ENCODE measurements around the gene TTLL8. TPM values are rescaled to one million over a fixed set of nuclear protein-coding genes. Genes with fewer than 3 reads are reported as not detected.

Gene TTLL8
- total RNA-seq, 6 experiments from 2014 or later, result not detected

DNA sequence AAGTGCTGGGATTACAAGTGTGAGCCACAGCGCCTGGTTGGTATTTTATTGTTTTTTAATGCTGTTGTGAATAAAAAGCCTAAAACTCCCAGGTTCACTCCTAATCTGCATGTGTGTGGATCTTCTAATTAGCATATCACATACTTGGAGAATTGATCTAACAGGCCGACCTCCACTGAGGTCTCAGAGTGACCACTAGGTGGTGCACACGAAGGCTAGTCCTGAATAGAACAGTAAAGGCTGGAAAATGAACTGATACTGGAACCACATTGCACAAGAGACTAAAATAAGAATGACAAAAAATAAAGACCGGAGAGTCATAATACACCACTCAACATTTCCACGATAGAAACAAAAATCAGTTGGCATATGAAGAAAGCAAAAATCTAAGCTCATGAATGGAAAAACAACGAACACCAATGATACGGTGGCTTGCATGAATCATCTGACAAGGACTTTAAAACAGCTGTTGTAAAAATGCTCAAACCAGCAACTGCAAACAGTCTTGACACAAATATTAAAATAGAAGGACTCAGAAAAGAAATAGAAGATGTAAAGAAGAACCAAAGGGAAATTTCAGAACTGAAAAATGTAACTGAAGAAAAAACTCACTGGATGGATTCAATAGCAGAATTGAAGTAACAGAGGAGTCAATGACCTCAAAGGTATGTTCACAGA is 78.4 kb downstream of the TTLL8 start:
- Histone ChIP-seq H3K27ac (no peak overlapping the region), H3K4me3 (no peak overlapping the region), H3K4me1 (peaks cover 0 to 7% (median 0%) of the 10 kb centered on the region in 4 donors), H3K36me3 (no peaks in the 10 kb centered on the region), H3K27me3 (peaks cover 0 to 12% of the 10 kb centered on the region in 2 donors), H3K9me3 (no peaks in the 10 kb centered on the region)
- intact Hi-C loops (cut with DNase I), result no loop called here
- DNase-seq (peak in 1 of 3 donors; percentile 44), ATAC-seq (peak; percentile 78 to 86 (median 82))
- no peak for TF ChIP-seq POLR2A (IDR thresholded peaks at IDR 0.05)
- TF ChIP-seq, protein P1, sequence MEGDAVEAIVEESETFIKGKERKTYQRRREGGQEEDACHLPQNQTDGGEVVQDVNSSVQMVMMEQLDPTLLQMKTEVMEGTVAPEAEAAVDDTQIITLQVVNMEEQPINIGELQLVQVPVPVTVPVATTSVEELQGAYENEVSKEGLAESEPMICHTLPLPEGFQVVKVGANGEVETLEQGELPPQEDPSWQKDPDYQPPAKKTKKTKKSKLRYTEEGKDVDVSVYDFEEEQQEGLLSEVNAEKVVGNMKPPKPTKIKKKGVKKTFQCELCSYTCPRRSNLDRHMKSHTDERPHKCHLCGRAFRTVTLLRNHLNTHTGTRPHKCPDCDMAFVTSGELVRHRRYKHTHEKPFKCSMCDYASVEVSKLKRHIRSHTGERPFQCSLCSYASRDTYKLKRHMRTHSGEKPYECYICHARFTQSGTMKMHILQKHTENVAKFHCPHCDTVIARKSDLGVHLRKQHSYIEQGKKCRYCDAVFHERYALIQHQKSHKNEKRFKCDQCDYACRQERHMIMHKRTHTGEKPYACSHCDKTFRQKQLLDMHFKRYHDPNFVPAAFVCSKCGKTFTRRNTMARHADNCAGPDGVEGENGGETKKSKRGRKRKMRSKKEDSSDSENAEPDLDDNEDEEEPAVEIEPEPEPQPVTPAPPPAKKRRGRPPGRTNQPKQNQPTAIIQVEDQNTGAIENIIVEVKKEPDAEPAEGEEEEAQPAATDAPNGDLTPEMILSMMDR (IDR thresholded peaks at IDR 0.05), result peak; percentile 70 to 73 (median 72)
- WGBS (ENCODE audit: insufficient coverage, low coverage, low lambda C conversion rate, missing lambda C conversion rate), result 38% methylated on average over 7 of the region's 7 CpGs

DNA sequence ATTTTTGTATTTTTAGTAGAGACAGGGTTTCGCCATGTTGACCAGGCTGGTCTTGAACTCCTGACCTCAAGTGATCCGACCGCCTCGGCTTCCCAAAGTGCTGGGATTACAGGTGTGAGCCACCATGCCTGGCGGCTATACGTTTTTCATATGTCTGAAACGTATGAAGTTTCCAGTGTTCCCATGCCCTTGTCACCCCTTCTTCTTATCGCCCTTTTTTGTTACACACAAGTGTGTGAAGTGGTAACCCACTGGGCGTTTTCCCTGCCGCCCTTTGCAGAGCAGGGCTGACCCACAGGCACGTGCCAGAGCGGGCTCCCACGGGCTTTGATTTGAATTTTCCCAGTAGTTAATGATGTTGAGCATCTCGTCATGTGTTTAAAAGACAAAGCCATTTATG is 80.5 kb downstream of the TTLL8 start:
- no peak for ATAC-seq
- DNase-seq, result no peak
- no peak overlapping the region for H3K4me3 ChIP-seq
- intact Hi-C loops (cut with DNase I), result no loop called here
- no peak for TF ChIP-seq POLR2A (IDR thresholded peaks at IDR 0.05)
- TF ChIP-seq, protein P1 (IDR thresholded peaks at IDR 0.05), result no peak
- no peaks in the 10 kb centered on the region for H3K9me3 ChIP-seq
- no peaks in the 10 kb centered on the region for H3K27me3 ChIP-seq
- WGBS (ENCODE audit: insufficient coverage, low coverage, low lambda C conversion rate, missing lambda C conversion rate), result 87% methylated on average over 9 of the region's 14 CpGs
- H3K27ac ChIP-seq, result no peak overlapping the region
- no peaks in the 10 kb centered on the region for H3K36me3 ChIP-seq
- H3K4me1 ChIP-seq, result no peaks in the 10 kb centered on the region

DNA sequence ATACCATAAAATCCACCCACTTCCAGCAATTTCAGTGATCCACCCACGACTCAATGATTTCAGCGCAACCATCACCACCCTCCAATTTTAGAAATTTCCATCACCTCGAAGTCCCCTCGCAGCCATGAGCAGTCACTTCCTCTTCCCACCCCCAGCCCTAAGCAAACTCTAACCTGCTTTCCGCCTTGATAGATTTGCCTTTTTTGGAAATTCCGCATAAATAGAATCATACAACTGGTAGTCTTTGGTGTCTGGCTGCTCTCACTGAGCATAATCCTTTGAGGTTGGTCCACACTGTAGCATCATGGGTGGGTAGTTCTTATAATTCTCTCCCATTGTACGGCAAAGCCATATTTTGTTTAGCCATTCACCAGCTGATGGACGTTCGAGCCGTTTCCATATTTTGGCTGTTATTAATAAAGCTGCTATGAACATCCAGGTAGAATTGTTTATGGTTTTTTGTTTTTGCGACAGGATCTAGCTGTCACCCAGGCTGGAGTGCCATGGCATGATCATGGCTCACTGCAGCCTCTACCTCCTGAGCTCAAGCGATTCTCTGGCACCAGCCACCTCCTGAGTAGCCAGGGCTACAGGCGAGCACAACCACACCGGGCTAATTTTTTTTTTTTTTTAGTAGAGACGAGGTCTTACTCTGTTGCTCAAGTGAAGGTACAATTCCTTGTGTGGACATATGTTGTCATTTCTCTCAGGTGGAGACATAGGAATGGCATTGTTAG is 81.5 kb downstream of the TTLL8 start:
- ATAC-seq, result no peak
- Histone ChIP-seq H3K4me1 (peaks cover 0 to 5% (median 0%) of the 10 kb centered on the region in 4 donors), H3K4me3 (no peak overlapping the region), H3K27ac (no peak overlapping the region), H3K27me3 (no peaks in the 10 kb centered on the region), H3K9me3 (no peaks in the 10 kb centered on the region), H3K36me3 (no peaks in the 10 kb centered on the region)
- intact Hi-C loops (cut with DNase I), result no loop called here
- TF ChIP-seq, protein P1 (IDR thresholded peaks at IDR 0.05), result no peak
- no peak for TF ChIP-seq POLR2A (IDR thresholded peaks at IDR 0.05)
- DNase-seq, result no peak
- WGBS (ENCODE audit: insufficient coverage, low coverage, low lambda C conversion rate, missing lambda C conversion rate), result 59% methylated on average over 13 of the region's 15 CpGs

DNA sequence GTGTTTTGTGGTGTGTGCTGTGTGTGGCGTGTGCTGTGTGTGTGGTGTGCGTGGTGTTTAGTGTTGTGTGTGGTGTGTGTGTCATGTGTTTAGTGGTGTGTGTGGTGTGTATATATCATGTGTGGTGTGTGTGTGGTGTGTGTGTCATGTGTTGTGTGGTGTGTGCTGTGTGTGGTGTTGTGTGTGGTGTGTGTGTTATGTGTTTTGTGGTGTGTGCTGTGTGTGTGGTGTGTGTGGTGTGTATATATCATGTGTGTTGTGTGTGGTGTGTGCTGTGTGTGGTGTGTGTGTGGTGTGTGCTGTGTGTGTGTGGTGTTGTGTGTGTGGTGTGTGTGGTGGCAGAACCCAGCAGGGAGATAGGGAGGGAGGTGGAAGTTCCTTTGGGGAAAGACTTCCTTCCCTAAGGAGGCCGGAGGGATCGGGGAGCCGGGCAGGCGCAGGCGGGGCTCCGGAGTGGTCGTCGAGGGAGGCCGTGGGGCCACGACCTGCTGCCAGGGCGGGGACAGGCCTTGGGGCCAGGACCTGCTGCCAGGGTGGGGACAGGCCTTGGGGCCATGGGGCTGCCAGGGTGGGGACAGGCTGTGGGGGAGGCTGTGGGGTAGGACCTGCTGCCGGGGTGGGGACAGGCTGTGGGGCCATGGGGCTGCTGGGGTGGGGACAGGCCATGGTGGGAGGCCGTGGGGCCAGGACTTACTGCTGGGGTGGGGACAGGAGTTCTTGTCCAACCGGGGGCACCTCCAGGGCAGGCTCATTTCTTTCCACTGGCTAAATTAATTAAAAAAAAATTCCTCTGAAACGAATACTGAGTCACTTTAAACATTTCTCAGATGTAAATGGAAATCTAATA is 82.3 kb downstream of the TTLL8 start:
- TF ChIP-seq, protein P1 (IDR thresholded peaks at IDR 0.05), result no peak
- TF ChIP-seq POLR2A (IDR thresholded peaks at IDR 0.05), result no peak
- H3K4me1 ChIP-seq, result peaks cover 0 to 5% (median 0%) of the 10 kb centered on the region in 4 donors
- H3K36me3 ChIP-seq, result no peaks in the 10 kb centered on the region
- no peak overlapping the region for H3K27ac ChIP-seq
- ATAC-seq (no peak), DNase-seq (peak in 1 of 3 donors; percentile 24)
- intact Hi-C loops (cut with DNase I), result no loop called here
- no peak overlapping the region for H3K4me3 ChIP-seq
- H3K9me3 ChIP-seq, result no peaks in the 10 kb centered on the region
- WGBS (ENCODE audit: insufficient coverage, low coverage, low lambda C conversion rate, missing lambda C conversion rate), result 31% methylated on average over 7 of the region's 17 CpGs
- no peaks in the 10 kb centered on the region for H3K27me3 ChIP-seq
